Muscle layer of duodenum (tissue), 2 donors: ENCODE measurements around the gene HDLBP.
A peak's percentile ranks its signal among the peaks of the same experiment; 100 is the strongest.

Source experiments
- H3K27ac ChIP-seq: one replicate; pipeline ENCODE4 v1.7.0; 2013; ENCODE audit warnings: mild to moderate bottlenecking, low read length
- H3K27me3 ChIP-seq: one replicate; pipeline ENCODE4 v1.7.0; 2013; ENCODE audit warnings: low read depth, mild to moderate bottlenecking, control low read depth, low read length
- H3K36me3 ChIP-seq, 2 donors: one replicate each; pipeline ENCODE4 v1.7.0; 2013; ENCODE audit warnings: low read length in 2 of 2, control low read depth in 1 of 2, mild to moderate bottlenecking in 1 of 2; ENCODE audit not compliant: insufficient read depth in 2 of 2, control insufficient read depth in 1 of 2
- H3K4me1 ChIP-seq, 2 donors: one replicate each; pipeline ENCODE4 v1.7.0; 2013; ENCODE audit warnings: low read length in 2 of 2, mild to moderate bottlenecking in 2 of 2, control low read depth in 1 of 2, moderate library complexity in 1 of 2; ENCODE audit not compliant: insufficient read depth in 2 of 2, control insufficient read depth in 1 of 2
- H3K4me3 ChIP-seq, 2 donors: one replicate each; pipeline ENCODE4 v1.7.0; 2013; ENCODE audit warnings: low read length in 2 of 2, low read depth in 1 of 2, mild to moderate bottlenecking in 1 of 2
- H3K9me3 ChIP-seq, 2 donors: one replicate each; pipeline ENCODE4 v1.7.0; 2013; ENCODE audit warnings: low read length in 2 of 2, control low read depth in 1 of 2, mild to moderate bottlenecking in 1 of 2; ENCODE audit not compliant: control insufficient read depth in 1 of 2
- donor health status: healthy.

Gene HDLBP

GRCh38 chr2:241315093-241315878, at the start of gene HDLBP:
TSS of gene HDLBP (minus strand) at chr2:241315672. CDS start at chr2:241266869, 48,803 bp downstream.
- peak within 1 kb of the TSS; percentile 89 to 97 for H3K4me3 ChIP-seq
- no peaks in the 10 kb centered on the region for H3K9me3 ChIP-seq
- H3K36me3 ChIP-seq = peaks cover 0 to 12% of the 10 kb centered on the region in 2 donors
- H3K27ac ChIP-seq = peak within 1 kb of the TSS; percentile 98
- peaks cover 22 to 47% of the 10 kb centered on the region in 2 donors for H3K4me1 ChIP-seq
- no peaks in the 10 kb centered on the region for H3K27me3 ChIP-seq

GRCh38 chr2:241364781-241365180, 49.3 kb upstream of the HDLBP start:
- H3K9me3 ChIP-seq = no peaks in the 10 kb centered on the region
- no peaks in the 10 kb centered on the region for H3K36me3 ChIP-seq

GRCh38 chr2:241363426-241363825, 48.0 kb upstream of the HDLBP start:
- Histone ChIP-seq H3K4me3 (peak overlapping the region in 1 of 2 donors; percentile 5), H3K4me1 (peaks cover 10 to 16% of the 10 kb centered on the region in 2 donors), H3K36me3 (no peaks in the 10 kb centered on the region), H3K27ac (peak overlapping the region; percentile 24), H3K27me3 (no peaks in the 10 kb centered on the region), H3K9me3 (no peaks in the 10 kb centered on the region)

More at GRCh38 chr2:241364781-241365180, 49.3 kb upstream of the HDLBP start:
- H3K27ac ChIP-seq = no peak overlapping the region
- no peak overlapping the region for H3K4me3 ChIP-seq
- H3K27me3 ChIP-seq = no peaks in the 10 kb centered on the region
- H3K4me1 ChIP-seq = peaks cover 0 to 13% of the 10 kb centered on the region in 2 donors

- Histone ChIP-seq H3K36me3 (no peaks in the 10 kb centered on the region), H3K4me1 (peaks cover 14 to 19% of the 10 kb centered on the region in 2 donors), H3K4me3 (no peak overlapping the region), H3K9me3 (no peaks in the 10 kb centered on the region), H3K27me3 (no peaks in the 10 kb centered on the region), H3K27ac (no peak overlapping the region)
These were observed 44.1 kb upstream of the HDLBP start for GRCh38 chr2:241359481-241360045.

GRCh38 chr2:241358470-241358869, 43.0 kb upstream of the HDLBP start:
- H3K4me1 ChIP-seq = peaks cover 14 to 19% of the 10 kb centered on the region in 2 donors
- no peaks in the 10 kb centered on the region for H3K27me3 ChIP-seq
- peak overlapping the region; percentile 67 for H3K27ac ChIP-seq
- H3K4me3 ChIP-seq = peak overlapping the region in 1 of 2 donors; percentile 33
- H3K36me3 ChIP-seq = peaks cover 2 to 4% of the 10 kb centered on the region in 2 donors
- H3K9me3 ChIP-seq = no peaks in the 10 kb centered on the region

GRCh38 chr2:241357531-241357930, 42.1 kb upstream of the HDLBP start:
- peak overlapping the region; percentile 80 to 86 for H3K4me3 ChIP-seq
- peaks cover 14 to 19% of the 10 kb centered on the region in 2 donors for H3K4me1 ChIP-seq
- no peaks in the 10 kb centered on the region for H3K27me3 ChIP-seq
- no peaks in the 10 kb centered on the region for H3K9me3 ChIP-seq
- peaks cover 9 to 13% of the 10 kb centered on the region in 2 donors for H3K36me3 ChIP-seq
- peak overlapping the region; percentile 89 for H3K27ac ChIP-seq

GRCh38 chr2:241356871-241357260, 41.4 kb upstream of the HDLBP start:
- H3K27me3 ChIP-seq = no peaks in the 10 kb centered on the region
- H3K9me3 ChIP-seq = no peaks in the 10 kb centered on the region
- H3K4me3 ChIP-seq = peak overlapping the region; percentile 80 to 86
- H3K36me3 ChIP-seq = peaks cover 16 to 20% of the 10 kb centered on the region in 2 donors
- peaks cover 14 to 19% of the 10 kb centered on the region in 2 donors for H3K4me1 ChIP-seq
- peak overlapping the region; percentile 89 for H3K27ac ChIP-seq

- Histone ChIP-seq H3K27me3 (no peaks in the 10 kb centered on the region), H3K4me1 (peaks cover 14 to 19% of the 10 kb centered on the region in 2 donors), H3K9me3 (no peaks in the 10 kb centered on the region), H3K27ac (peak within 1 kb of the TSS; percentile 89), H3K4me3 (peak within 1 kb of the TSS; percentile 80 to 86), H3K36me3 (peaks cover 22 to 26% of the 10 kb centered on the region in 2 donors)
These were observed 40.8 kb upstream of the HDLBP start, which contains the start of gene FARP2 for GRCh38 chr2:241355983-241356870. TSS of gene FARP2 (plus strand) at chr2:241356285. CDS start at chr2:241373108, 16,823 bp downstream.

GRCh38 chr2:241354668-241355658, 39.5 kb upstream of the HDLBP start:
- Histone ChIP-seq H3K9me3 (no peaks in the 10 kb centered on the region), H3K4me3 (peak overlapping the region; percentile 22 to 54), H3K4me1 (peaks cover 14 to 19% of the 10 kb centered on the region in 2 donors), H3K27ac (peak overlapping the region; percentile 27), H3K36me3 (peaks cover 33 to 39% of the 10 kb centered on the region in 2 donors), H3K27me3 (no peaks in the 10 kb centered on the region)

GRCh38 chr2:241352227-241352626, 36.8 kb upstream of the HDLBP start:
- no peaks in the 10 kb centered on the region for H3K9me3 ChIP-seq
- peaks cover under 1 to 9% of the 10 kb centered on the region in 2 donors for H3K4me1 ChIP-seq
- no peaks in the 10 kb centered on the region for H3K27me3 ChIP-seq
- peak overlapping the region; percentile 6 for H3K27ac ChIP-seq
- H3K4me3 ChIP-seq = no peak overlapping the region
- H3K36me3 ChIP-seq = peaks cover 48 to 57% of the 10 kb centered on the region in 2 donors
